LNCaP clone FGC (cell line): ENCODE measurements around the gene CNPPD1.

ENCODE experiments used
- DNase-seq: peaks from one replicate; pipeline ENCODE4 v3.0.0-alpha.2; 2011; ENCODE audit warnings: low read depth
- H3K4me3 ChIP-seq: 2 replicates; pipeline ENCODE4 v1.5.1; 2011; ENCODE audit warnings: mild to moderate bottlenecking, low read depth, low read length, control low read depth
- TF ChIP-seq, protein P1 (sequence below): IDR thresholded peaks from 2 replicates; pipeline ENCODE4 v1.5.1; 2012; ENCODE audit warnings: mild to moderate bottlenecking; ENCODE audit not compliant: control insufficient read depth, insufficient read depth; ENCODE audit errors: extremely low read depth

CNPPD1 gene

DNA sequence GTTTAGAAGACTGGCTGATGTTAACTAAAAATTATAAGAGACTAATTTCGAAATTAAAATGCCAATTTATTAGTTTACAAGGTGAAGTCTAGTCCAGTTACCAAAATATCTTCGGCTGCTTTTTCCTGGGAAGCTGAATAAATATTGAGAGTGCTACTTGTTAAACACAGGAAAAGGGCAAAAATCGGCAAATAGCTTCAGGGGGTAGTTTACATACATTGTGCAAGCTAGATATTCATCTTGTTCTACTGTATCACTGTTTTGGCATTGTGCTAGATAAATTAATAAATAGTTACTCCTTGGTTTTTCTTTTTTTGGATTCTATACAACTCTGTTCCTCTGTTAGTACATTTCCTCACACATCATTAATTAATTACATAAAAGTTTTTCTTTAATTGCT lies 45.4 kb downstream of the CNPPD1 start:
- no peak for DNase-seq
- no peak overlapping the region for H3K4me3 ChIP-seq
- TF ChIP-seq, protein P1, sequence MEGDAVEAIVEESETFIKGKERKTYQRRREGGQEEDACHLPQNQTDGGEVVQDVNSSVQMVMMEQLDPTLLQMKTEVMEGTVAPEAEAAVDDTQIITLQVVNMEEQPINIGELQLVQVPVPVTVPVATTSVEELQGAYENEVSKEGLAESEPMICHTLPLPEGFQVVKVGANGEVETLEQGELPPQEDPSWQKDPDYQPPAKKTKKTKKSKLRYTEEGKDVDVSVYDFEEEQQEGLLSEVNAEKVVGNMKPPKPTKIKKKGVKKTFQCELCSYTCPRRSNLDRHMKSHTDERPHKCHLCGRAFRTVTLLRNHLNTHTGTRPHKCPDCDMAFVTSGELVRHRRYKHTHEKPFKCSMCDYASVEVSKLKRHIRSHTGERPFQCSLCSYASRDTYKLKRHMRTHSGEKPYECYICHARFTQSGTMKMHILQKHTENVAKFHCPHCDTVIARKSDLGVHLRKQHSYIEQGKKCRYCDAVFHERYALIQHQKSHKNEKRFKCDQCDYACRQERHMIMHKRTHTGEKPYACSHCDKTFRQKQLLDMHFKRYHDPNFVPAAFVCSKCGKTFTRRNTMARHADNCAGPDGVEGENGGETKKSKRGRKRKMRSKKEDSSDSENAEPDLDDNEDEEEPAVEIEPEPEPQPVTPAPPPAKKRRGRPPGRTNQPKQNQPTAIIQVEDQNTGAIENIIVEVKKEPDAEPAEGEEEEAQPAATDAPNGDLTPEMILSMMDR = no peak

DNA sequence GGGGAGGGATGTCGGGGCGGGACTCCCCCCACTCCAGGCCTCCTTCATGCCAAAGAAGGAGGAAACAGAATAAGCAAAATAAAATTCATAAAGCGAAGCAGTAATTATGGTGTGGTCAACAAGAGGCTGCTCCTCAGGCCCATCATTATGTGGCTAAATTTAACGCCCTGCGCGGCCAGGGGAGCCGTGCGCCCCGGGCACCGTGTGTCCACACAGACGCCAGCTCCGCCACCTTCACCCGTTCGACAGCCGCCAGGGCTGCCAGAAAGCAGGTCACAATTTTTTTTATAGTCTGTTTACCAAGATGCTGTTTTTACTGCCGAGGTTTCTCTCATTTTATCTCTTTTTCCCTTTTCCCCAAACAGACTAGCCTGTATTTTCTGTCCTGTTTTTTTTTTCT lies 47.1 kb downstream of the CNPPD1 start:
- TF ChIP-seq, protein P1 = no peak
- H3K4me3 ChIP-seq = no peak overlapping the region
- DNase-seq = no peak

DNA sequence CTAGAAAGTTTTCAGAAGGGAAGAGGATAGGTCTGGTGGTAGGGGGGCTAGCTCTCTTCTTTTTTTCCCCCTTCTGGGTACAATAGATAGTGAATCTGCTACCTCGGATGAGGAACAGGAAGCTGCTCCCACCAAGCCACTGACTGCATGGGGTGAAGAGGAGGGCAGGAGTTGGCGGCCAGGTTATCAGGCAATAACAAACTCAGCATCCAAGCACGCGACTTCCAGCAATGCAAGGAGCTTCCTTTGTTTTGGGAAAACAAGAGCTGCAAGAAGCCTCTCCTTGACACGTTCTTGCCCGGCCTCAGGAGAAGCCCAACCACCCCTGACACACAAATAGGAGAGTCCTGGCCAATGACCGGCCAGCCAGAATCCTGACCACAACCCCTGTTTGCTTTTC lies 48.3 kb downstream of the CNPPD1 start:
- no peak overlapping the region for H3K4me3 ChIP-seq
- DNase-seq = no peak
- TF ChIP-seq, protein P1 = no peak

DNA sequence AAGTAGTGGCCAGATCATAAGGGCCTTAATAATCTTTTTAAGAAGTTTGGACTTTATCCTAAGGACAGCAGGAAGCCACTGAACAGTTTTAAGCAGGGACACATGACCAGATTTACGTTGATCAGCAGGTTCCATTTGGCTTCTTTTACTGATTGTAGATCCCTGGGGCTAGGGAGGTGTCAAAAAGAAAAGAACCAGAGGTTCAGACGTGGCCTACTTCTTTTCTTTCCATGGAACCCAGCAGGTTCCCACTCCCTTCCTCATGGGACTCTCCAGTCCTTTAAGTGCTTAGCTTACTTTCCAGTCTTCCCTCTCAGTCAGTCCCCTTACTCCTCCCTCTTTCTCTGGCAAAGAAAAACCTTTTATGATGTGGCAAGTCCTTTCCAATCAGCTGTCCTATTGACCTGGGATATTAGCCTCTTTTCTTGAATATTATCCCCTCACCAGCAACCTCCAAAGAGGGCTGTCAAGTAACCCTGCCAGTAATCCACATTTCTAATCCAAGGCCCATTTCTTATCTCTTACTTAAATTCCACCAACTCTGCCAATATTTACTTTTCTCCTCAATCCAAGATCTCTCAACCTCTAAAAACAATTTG lies 49.6 kb downstream of the CNPPD1 start:
- TF ChIP-seq, protein P1 = no peak
- no peak for DNase-seq
- no peak overlapping the region for H3K4me3 ChIP-seq

DNA sequence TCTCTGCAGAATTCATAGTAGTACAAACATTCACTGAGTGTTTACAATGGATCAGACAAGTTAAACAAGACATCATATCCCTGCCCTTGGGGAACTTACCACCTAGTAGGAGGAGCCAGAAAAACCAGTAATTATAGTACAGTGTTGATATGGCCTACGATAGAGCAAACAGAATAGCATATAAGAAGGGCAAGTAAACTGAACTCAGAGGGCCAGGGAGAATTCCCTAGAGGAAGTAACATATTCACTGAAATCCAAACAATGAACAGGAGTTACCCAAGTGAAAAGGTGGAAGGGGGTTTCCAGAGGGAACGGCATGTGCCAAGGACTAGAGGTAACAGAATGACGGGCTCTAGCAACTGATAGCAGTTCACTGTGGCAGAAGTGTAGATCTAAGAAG lies 50.2 kb downstream of the CNPPD1 start:
- peak; percentile 89 for DNase-seq
- TF ChIP-seq, protein P1 = no peak
- no peak overlapping the region for H3K4me3 ChIP-seq

DNA sequence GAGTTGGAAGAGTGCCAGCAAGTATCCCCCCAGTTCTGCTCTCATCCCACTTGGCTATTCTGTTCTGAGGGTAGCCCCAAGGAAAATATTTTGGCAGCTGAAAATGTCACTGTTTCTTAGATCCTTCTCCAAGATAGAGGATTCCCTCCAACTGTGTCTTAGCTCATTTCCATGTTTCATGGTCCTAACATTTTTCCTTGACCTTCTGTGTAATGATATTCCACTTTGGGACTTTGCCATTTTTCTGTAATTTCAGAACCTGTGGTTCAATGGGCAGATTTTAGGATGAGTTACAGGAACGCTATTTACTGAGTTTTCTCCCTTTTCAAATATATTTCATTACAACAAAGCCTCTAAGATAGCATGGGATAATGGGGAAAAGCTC lies 50.8 kb downstream of the CNPPD1 start:
- DNase-seq = no peak
- H3K4me3 ChIP-seq = no peak overlapping the region
- TF ChIP-seq, protein P1 = no peak

DNA sequence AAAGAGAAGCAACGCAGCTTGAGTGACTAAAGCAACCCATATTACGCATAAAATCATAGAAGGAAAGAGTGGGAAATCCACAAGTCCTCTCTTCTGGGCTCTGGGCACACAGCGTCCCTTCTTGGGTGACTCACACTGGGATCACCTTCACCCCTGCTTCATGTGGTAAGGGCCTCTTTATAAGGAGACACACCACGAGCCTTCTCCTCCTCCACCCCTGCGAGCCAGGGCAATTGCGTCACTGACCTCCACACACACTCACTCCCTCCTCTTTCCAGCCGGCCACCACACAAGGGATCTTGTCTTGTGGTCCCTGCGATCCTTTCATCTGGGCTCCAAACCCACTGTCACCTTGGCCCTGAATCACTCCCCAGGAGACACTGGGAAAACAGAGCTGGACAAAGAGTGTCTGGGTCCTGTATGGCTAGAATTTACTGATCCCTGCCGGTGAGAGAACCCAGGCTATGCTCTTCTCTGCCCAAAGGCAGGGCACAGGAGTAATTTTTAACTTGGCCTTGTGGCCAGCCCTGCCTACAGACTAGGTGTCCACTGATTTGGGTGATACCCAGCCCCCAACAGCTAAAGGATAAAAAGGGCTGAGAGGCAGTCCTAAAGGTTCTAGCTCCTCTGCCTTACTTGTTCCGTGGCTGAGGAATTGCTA lies 51.4 kb downstream of the CNPPD1 start:
- DNase-seq = no peak
- TF ChIP-seq, protein P1 = no peak
- H3K4me3 ChIP-seq = no peak overlapping the region
